Progenitor cell of endocrine pancreas (in vitro differentiated cells): ENCODE measurements around the gene BTBD2. TPM values are rescaled to one million over a fixed set of nuclear protein-coding genes. Genes with fewer than 3 reads are reported as not detected.

ENCODE experiments used
- DNase-seq: peaks from one replicate; pipeline ENCODE4 v3.0.0; 2021; ENCODE audit warnings: low spot score; ENCODE audit not compliant: unreplicated experiment
- H3K27ac Mint-ChIP-seq: 2 replicates; pipeline ENCODE4 v1.8.0; 2021; ENCODE audit warnings: mild to moderate bottlenecking, moderate library complexity, mixed read lengths
- H3K27me3 Mint-ChIP-seq: 2 replicates; pipeline ENCODE4 v1.8.0; 2021; ENCODE audit warnings: mixed read lengths
- H3K36me3 Mint-ChIP-seq: 2 replicates; pipeline ENCODE4 v1.8.0; 2022; ENCODE audit warnings: mixed read lengths; ENCODE audit not compliant: insufficient read depth
- H3K4me1 Mint-ChIP-seq: 2 replicates; pipeline ENCODE4 v1.8.0; 2021; ENCODE audit warnings: low read depth, mixed read lengths
- H3K4me3 Mint-ChIP-seq: 2 replicates; pipeline ENCODE4 v1.8.0; 2021; ENCODE audit warnings: low read depth, mild to moderate bottlenecking, moderate library complexity, mixed read lengths
- H3K9me3 Mint-ChIP-seq: 2 replicates; pipeline ENCODE4 v1.8.0; 2021; ENCODE audit warnings: low read depth, mixed read lengths
- CTCF ChIP-seq: fragments of 200-600 bp; sonication (generic); IDR thresholded peaks from one replicate; pipeline ENCODE4 v1.5.0; 2021; ENCODE audit warnings: antibody characterized with exemption, mild to moderate bottlenecking; ENCODE audit not compliant: unreplicated experiment
- total RNA-seq: library from RNA; stranded (reverse); gene quantifications from 2 replicates; pipeline ENCODE4 v1.2.1, GENCODE V29; 2021

The BTBD2 gene
- total RNA-seq, 1 donor from 2014 or later: 125 TPM

DNA sequence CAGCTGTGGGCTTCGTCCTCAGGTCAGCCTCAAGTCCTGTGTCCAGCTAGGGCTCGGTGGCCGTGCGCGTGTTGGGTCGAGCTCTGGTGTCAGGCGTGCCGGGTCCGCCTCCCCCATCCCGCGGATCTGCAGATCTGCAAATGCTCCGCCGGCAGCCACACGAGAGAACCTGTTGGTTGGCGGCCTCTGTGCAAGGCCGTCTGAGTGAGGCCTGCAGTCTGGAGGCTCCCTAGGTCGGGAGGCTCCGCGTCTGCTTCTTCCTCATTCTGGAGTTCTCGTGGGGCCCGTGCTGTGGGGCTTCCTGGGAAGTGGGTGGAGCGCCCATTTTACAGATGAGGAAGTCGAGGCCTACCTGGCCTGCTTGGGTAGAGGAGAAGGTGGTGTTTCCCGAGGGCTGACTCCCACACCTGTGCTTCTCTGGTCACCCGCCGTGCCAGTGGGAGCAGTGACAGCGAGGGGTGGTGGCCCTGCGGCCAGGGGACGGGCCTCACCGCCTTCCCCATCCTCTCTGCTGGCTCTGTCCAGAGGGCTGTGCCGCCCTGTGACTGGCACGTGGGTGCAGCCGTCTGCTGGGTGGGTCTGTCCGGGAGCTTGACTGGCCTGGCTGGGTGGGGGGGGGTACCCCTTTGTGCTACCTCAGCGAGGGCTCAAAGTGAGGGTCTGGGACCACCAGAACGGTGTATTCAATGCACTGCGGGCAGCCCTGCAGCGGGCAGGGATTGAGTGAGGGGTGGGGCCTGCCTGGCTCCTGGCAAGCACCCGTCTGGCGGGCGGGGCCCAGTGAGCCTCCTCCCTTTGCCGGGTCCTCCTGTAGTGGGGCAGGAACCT, 71.2 kb downstream of the BTBD2 start:
- H3K4me1 Mint-ChIP-seq: peaks cover 17% of the 10 kb centered on the region
- no peaks in the 10 kb centered on the region for H3K27me3 Mint-ChIP-seq
- H3K27ac Mint-ChIP-seq: peak overlapping the region; percentile 74
- no peak for TF ChIP-seq CTCF
- H3K9me3 Mint-ChIP-seq: no peaks in the 10 kb centered on the region
- peaks cover 1% of the 10 kb centered on the region for H3K36me3 Mint-ChIP-seq
- H3K4me3 Mint-ChIP-seq: peak overlapping the region; percentile 26
- no peak for DNase-seq

DNA sequence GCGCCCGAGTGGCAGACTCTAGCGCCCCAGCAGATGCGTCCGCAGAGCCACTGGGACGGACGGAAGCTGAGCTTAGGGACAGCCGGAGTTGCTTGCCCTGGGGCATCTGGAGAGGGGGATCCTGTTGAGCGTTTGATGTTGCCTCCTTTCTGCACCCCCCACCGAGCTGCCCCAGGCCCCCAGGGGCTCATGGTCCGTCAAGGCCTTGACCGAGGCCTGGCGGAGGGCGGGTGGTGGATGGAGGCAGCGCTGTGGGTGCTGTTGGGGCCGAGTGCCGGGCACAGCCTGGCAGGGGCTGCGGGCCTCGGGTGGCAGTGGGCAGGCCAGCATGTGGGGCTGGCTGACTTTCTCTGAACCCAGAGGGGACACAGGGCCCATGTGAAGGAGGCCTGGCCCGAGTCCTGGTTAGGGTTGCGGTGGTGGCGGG, 71.8 kb downstream of the BTBD2 start:
- no peak for TF ChIP-seq CTCF
- peak overlapping the region; percentile 92 for H3K4me3 Mint-ChIP-seq
- H3K9me3 Mint-ChIP-seq: no peaks in the 10 kb centered on the region
- no peaks in the 10 kb centered on the region for H3K27me3 Mint-ChIP-seq
- peaks cover 1% of the 10 kb centered on the region for H3K36me3 Mint-ChIP-seq
- no peak for DNase-seq
- H3K27ac Mint-ChIP-seq: peak overlapping the region; percentile 94
- H3K4me1 Mint-ChIP-seq: peaks cover 16% of the 10 kb centered on the region

DNA sequence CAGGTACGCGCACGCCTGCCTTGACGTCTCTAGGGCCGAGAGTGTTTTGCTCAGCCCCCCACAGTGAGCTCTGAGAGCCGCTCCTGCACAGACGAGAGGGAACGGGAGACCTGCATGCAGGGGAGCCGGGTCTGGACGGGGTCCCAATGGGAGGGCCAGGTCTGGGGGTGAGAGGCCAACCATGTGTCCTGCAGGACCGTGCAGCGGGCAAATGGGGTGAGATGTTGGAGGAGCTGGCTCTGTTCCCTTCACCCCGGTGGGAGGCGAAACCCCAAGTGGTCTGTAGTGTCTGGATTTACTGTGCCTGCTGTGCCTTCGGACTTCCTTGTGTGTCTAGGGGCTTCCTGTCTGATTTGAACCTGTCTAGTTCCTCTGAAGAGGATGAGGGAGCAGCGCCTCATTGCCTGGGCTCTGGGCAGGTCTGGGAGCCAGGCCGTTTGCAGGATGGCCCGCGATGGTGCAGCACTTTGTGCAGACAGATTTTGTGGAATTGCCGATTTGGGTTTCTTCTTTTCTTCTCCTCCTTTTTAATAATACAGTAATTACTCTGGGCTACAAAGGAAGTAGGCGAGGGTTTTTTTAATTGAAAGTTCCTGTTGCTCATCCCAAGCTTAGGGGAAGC, 72.5 kb downstream of the BTBD2 start:
- H3K27ac Mint-ChIP-seq: peak overlapping the region; percentile 94
- no peaks in the 10 kb centered on the region for H3K27me3 Mint-ChIP-seq
- no peaks in the 10 kb centered on the region for H3K9me3 Mint-ChIP-seq
- peaks cover 16% of the 10 kb centered on the region for H3K4me1 Mint-ChIP-seq
- no peak for TF ChIP-seq CTCF
- H3K4me3 Mint-ChIP-seq: peak overlapping the region; percentile 92
- DNase-seq: no peak
- H3K36me3 Mint-ChIP-seq: no peaks in the 10 kb centered on the region

- H3K9me3 Mint-ChIP-seq: no peaks in the 10 kb centered on the region
- H3K27ac Mint-ChIP-seq: peak overlapping the region; percentile 96
- no peak for TF ChIP-seq CTCF
- H3K36me3 Mint-ChIP-seq: no peaks in the 10 kb centered on the region
- peaks cover 16% of the 10 kb centered on the region for H3K4me1 Mint-ChIP-seq
- H3K4me3 Mint-ChIP-seq: peak overlapping the region; percentile 92
- DNase-seq: peak; percentile 71
- no peaks in the 10 kb centered on the region for H3K27me3 Mint-ChIP-seq
Observed at GRCh38 chr19:1942078-1942933, 73.2 kb downstream of the BTBD2 start.
